Tibial artery (tissue), 4 donors: Measurements from ENCODE around the gene DPM2.

Experiments used
- DNase-seq, 2 donors: peaks; one replicate each; pipeline ENCODE4 v3.0.0-alpha.2; 2019
- H3K27ac ChIP-seq, 2 donors: fragments of 200-600 bp; sonication (generic) in 1 of 2; 1 replicate in 1 of 2; 2 replicates in 1 of 2; pipeline ENCODE4 v1.5.1; 2018 to 2019; ENCODE audit warnings: mild to moderate bottlenecking in 1 of 2
- H3K27me3 ChIP-seq, 2 donors: fragments of 200-600 bp; sonication (generic) in 1 of 2; one replicate each; pipeline versions ENCODE4 v1.5.1 to v1.6.0; 2016 to 2019
- H3K36me3 ChIP-seq, 3 donors: fragments of 200-600 bp; sonication (generic) in 2 of 3; one replicate each; pipeline ENCODE4 v1.5.1; 2016 to 2019; ENCODE audit warnings: mild to moderate bottlenecking in 2 of 3
- H3K4me1 ChIP-seq, 4 donors: fragments of 200-600 bp; sonication (generic) in 2 of 4; 1 replicate in 3 of 4; 2 replicates in 1 of 4; pipeline ENCODE4 v1.5.1; 2016 to 2019
- H3K4me3 ChIP-seq, 2 donors: fragments of 200-600 bp; sonication (generic) in 1 of 2; 1 replicate in 1 of 2; 2 replicates in 1 of 2; pipeline ENCODE4 v1.5.1; 2018 to 2019; ENCODE audit warnings: mild to moderate bottlenecking in 2 of 2
- H3K9me3 ChIP-seq, 3 donors: fragments of 200-600 bp; sonication (generic) in 1 of 3; one replicate each; pipeline ENCODE4 v1.5.1; 2016 to 2019
- CTCF ChIP-seq, 2 experiments: fragments of 200-600 bp in 1 of 2; fragments of 450-650 bp in 1 of 2; IDR thresholded peaks; one replicate each; pipeline ENCODE4 v1.5.1; 2017 to 2019; ENCODE audit warnings: antibody characterized with exemption in 2 of 2, mild to moderate bottlenecking in 1 of 2, moderate library complexity in 1 of 2
- intact Hi-C: fragments of 100-400 bp; cut with DNase I; formaldehyde crosslinking; loops from one replicate; pipeline ENCODE4 v1.15.0; 2023; ENCODE audit warnings: low total_unique reads

The DPM2 gene

GRCh38 chr9:127977884-127978647 is 40.4 kb upstream of the DPM2 start:
- H3K4me1 ChIP-seq, result peaks cover 14 to 78% (median 67%) of the 10 kb centered on the region in 4 donors
- no peaks in the 10 kb centered on the region for H3K9me3 ChIP-seq
- intact Hi-C loops, result loop anchor here (5.0 kb wide), 1 partner anchor 36 kb away; no protein-coding TSS in a partner anchor
- H3K27ac ChIP-seq, result peak overlapping the region; percentile 82 to 84
- DNase-seq, result peak; percentile 79 to 87
- H3K4me3 ChIP-seq, result peak overlapping the region; percentile 69 to 76
- no peaks in the 10 kb centered on the region for H3K27me3 ChIP-seq
- peak in 1 of 2 experiments; percentile 15 for TF ChIP-seq CTCF (IDR thresholded peaks at IDR 0.05)
- H3K36me3 ChIP-seq, result no peaks in the 10 kb centered on the region

GRCh38 chr9:127977009-127977883 is 39.6 kb upstream of the DPM2 start:
- no peak for DNase-seq
- Histone ChIP-seq H3K4me1 (peaks cover 16 to 86% (median 75%) of the 10 kb centered on the region in 4 donors), H3K36me3 (no peaks in the 10 kb centered on the region), H3K9me3 (no peaks in the 10 kb centered on the region), H3K27me3 (no peaks in the 10 kb centered on the region), H3K27ac (peak overlapping the region; percentile 82 to 84), H3K4me3 (peak overlapping the region in 1 of 2 donors; percentile 69)
- TF ChIP-seq CTCF (IDR thresholded peaks at IDR 0.05), result no peak
- intact Hi-C loops, result loop anchor here (5.0 kb wide), 1 partner anchor 35 kb away; no protein-coding TSS in a partner anchor

GRCh38 chr9:127976498-127976897 is 38.8 kb upstream of the DPM2 start:
- intact Hi-C loops, result loop anchor here (5.0 kb wide), 1 partner anchor 34 kb away; no protein-coding TSS in a partner anchor

GRCh38 chr9:127975376-127976315 is 38.0 kb upstream of the DPM2 start:
- H3K9me3 ChIP-seq, result no peaks in the 10 kb centered on the region
- H3K27me3 ChIP-seq, result no peaks in the 10 kb centered on the region
- peaks cover 23 to 93% (median 86%) of the 10 kb centered on the region in 4 donors for H3K4me1 ChIP-seq
- TF ChIP-seq CTCF (IDR thresholded peaks at IDR 0.05), result no peak
- DNase-seq, result peak in 1 of 2 donors; percentile 71
- no peak overlapping the region for H3K4me3 ChIP-seq
- intact Hi-C loops, result loop anchor here (5.0 kb wide), 1 partner anchor 33 kb away; no protein-coding TSS in a partner anchor
- H3K36me3 ChIP-seq, result no peaks in the 10 kb centered on the region
- peak overlapping the region; percentile 94 for H3K27ac ChIP-seq

More at GRCh38 chr9:127976498-127976897, 38.8 kb upstream of the DPM2 start:
- no peak overlapping the region for H3K4me3 ChIP-seq
- H3K36me3 ChIP-seq, result no peaks in the 10 kb centered on the region
- H3K4me1 ChIP-seq, result peaks cover 23 to 87% (median 80%) of the 10 kb centered on the region in 4 donors
- no peak for DNase-seq
- TF ChIP-seq CTCF (IDR thresholded peaks at IDR 0.05), result no peak
- no peaks in the 10 kb centered on the region for H3K9me3 ChIP-seq
- peak overlapping the region in 1 of 2 donors; percentile 82 for H3K27ac ChIP-seq
- no peaks in the 10 kb centered on the region for H3K27me3 ChIP-seq
